GM19193 (cell line): ENCODE measurements around the gene BATF3.

Source experiments
- POLR2A ChIP-seq: IDR thresholded peaks from 4 replicates; pipeline ENCODE4 v1.6.1; 2011; ENCODE audit not compliant: insufficient read depth, insufficient read length; ENCODE audit errors: extremely low read depth

The BATF3 gene, protein sequence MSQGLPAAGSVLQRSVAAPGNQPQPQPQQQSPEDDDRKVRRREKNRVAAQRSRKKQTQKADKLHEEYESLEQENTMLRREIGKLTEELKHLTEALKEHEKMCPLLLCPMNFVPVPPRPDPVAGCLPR

GRCh38 chr1:212699625-212700222, at the start of gene BATF3:
Gene BATF3, minus strand, starts transcription at chr1:212699840. Its CDS starts 78 bp downstream, at chr1:212699762.
- TF ChIP-seq POLR2A: no peak

DNA sequence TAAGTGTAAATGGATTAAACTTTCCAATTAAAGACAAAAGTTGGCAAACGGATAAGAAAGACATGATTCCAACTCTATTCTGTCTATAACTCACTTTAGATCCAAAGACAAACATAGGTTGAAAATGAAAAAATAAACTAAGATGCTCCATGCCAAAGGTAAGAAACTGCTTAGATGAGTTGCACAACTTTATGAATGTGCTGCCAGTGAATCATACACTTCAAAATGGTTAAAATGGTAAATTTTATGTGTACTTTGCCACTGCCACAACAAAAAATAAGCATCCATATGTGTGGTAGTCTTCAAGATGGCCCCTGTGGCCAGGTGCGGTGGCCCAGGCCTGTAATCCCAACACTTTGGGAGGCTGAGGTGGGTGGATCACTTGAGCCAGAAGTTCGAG, 46.9 kb upstream of the BATF3 start:
- TF ChIP-seq POLR2A: no peak

DNA sequence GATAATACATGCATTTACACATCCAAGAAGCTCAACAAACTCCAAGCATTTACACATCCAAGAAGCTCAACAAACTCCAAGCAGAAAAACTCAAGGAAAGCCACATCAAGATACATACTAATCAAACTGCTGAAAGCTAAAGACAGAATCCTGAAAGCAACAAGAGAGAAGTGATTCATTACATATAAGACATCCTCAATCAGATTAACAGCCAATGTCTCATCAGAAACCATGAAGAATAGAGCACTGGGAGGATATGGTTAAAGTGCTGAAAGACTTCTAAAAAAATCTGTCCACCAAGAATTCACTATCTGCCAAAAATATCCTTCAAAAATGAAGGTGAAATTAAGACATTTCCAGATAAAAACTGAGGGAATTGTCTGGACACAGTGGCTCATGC, 45.7 kb upstream of the BATF3 start:
- TF ChIP-seq POLR2A: no peak

GRCh38 chr1:212743901-212744475, 44.3 kb upstream of the BATF3 start:
- no peak for TF ChIP-seq POLR2A

DNA sequence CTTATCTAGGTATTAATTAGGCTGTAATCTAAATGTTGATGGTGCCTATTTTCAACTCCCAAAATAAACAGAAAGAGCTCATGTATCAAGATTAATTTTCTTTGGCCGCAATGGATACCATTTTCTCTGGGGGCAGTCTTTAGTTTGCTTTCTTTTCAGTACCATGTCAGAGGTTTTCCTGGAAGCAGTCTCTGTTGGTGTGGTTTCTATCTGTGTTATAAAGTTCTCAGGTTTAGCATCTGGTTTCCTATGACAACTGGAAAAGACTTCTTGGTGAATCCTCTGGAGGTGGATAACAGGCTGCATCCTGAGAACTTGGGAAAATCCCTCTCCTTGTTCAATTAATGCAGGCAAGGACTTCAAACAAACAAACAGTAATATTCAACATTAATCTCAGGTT, 38.7 kb upstream of the BATF3 start:
- TF ChIP-seq POLR2A: no peak

GRCh38 chr1:212737559-212737958, 37.9 kb upstream of the BATF3 start:
- TF ChIP-seq POLR2A: no peak

DNA sequence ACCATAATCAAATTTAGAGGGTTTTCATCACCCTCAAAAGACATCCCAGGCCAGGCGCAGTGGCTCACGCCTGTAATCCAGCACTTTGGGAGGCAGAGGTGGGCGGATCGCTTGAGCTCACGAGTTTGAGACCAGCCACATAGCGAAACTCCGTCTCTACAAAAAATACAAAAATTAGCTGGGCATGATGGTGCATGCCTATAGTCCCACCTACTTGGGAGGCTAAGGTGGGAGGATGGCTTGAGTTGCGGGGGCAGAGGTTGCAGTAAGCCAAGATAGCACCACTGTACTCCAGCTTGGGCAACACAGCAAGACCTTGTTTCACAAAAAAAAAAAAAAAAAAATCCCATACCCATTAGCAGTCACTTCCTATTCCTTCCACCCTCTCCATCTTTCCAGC, 33.5 kb upstream of the BATF3 start:
- TF ChIP-seq POLR2A: no peak

DNA sequence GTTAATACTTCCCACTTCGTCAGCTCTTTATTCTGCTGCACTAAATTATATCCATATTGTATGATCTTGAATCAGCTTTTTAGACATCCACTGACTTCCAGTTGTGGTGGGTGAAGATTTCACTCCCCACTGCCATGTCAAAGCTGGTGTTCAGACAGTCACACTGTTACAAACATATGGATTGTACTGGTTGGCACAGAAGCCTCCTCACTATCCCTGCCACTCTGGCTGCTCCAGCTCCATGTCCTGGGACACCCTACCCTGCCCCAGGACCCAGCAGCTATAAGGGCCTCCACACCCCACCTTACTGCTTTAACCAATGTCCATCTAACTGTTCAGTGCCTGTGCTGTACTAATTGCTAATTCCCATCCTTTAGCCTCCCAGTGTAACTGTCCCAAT, 32.0 kb upstream of the BATF3 start:
- TF ChIP-seq POLR2A: no peak

DNA sequence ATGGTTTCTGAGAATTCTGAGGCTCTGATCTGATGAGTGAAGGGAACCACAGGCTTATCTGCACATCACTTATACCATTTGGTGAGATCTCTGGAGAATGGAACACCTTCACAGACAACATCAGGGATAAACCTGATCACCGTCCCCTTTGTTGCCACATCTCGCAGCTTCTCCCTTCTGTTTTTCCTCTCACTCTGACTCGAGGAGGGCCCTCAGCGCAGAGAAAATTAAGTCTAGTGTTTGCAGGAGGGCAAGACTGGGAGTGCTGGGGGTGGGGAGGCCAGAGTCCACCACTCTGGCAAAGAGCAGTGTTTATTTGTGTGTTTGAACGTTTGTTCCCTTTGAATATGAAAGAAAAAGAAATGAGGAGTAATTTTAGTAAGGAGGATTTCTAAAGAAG, 29.0 kb upstream of the BATF3 start:
- TF ChIP-seq POLR2A: no peak

- no peak for TF ChIP-seq POLR2A
Observed at GRCh38 chr1:212727386-212728181, 27.9 kb upstream of the BATF3 start.

DNA sequence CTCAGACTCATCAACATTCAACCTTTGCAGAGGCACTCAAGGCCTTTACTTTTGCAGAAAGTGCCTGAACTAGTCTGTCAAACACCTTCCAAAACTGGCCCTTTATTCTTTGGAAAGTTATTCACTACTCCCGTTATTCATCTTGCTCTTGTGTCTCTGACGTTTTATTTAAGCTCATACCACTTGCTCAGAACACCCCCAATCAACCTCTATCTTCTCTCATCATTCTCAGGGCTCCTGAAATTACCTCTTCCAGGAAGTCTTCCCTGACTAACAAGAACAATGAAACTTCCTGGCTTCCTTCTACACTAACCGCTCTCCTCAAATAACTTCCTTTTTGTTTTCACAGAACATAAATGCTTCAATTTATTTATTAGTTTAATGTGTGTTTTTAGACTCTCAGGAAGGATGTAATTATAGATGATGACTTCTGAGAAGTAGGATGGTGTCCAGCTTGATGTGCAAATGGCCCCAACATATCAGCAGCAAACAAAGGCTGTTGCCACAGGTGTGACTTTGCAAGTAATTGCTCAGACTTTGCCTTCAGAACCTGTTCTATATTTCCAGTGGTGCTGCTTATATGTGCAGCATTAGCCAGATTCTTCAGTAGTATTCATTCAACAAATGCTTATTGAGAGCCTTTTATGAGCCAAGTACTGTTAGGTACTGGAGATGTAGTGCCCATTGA, 22.8 kb upstream of the BATF3 start:
- TF ChIP-seq POLR2A: no peak

DNA sequence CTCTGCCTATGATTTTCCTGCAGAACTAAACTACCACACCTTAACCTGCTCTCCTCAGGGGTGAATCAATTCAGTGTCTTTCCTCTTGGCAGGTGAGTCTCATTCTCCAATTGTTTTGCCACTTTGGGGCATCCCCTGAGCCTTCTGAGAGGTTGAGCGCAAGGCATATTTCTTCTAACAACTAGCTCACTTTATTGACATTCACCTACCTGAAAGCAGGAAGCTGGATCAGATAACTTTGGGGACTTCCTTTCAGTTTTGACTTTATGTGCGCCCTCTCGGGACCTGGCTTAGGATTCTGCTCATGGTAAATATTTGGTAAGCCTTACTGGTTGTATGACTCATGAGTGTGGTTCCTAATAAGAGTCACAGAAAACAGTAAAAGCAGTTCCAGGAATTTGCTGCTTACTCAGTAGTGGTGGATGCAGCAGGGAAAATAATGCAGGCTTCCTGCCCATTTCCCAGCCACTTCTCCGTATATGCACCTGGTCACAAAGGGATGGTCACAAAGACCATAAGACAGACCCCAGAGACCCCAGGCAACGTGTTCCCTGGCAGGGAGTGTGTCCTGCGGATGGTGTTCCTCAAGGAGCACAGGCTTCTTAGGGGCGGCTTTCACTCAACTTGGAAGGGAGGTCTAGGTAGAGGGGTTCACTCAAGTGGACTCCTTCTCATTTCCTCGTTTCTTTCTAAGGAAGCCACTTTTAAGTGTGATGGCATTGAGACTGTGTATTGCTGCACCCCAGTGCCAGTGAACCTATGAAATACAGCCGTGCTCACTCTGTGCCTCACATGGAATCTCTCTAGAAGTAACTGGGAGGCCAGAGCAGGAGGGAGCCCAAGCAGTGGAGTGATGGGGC, 22.0 kb upstream of the BATF3 start:
- TF ChIP-seq POLR2A: no peak

GRCh38 chr1:212719633-212720032, 20.0 kb upstream of the BATF3 start:
- no peak for TF ChIP-seq POLR2A

DNA sequence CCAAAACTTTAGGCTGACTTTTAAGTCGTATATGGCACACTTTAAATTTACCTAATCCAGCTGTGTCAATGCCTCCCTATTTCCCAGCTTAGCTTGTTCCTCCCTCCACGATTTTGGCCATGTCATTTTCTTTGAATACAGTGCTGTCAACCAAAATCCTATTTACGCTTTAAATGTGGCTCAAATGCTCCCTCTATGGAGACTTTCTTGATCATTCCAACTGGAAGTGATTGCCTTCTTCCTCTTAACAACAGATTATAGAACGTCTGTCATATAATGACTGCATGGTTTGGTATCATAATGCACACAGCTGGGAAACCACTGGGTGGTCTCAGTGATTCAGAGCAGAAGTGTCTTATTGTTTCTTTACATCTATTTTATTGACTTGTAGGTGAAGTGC, 18.9 kb upstream of the BATF3 start:
- TF ChIP-seq POLR2A: no peak
